Endothelial cell of umbilical vein (primary cell): ENCODE data around the gene AURKA.

ENCODE experiments used
- CTCF ChIP-seq, 2 donors: IDR thresholded peaks; 1 replicate in 1 of 2; 2 replicates in 1 of 2; pipeline ENCODE4 v1.5.1; 2011; ENCODE audit warnings: low read length in 2 of 2, mild to moderate bottlenecking in 2 of 2, moderate library complexity in 2 of 2, control low read depth in 1 of 2, inconsistent platforms in 1 of 2, low read depth in 1 of 2; ENCODE audit not compliant: insufficient read depth in 1 of 2; ENCODE audit errors: extremely low read depth in 1 of 2
- EZH2 ChIP-seq: IDR thresholded peaks from 2 replicates; pipeline ENCODE4 v1.6.1; 2012; ENCODE audit warnings: borderline replicate concordance, low read depth, mild to moderate bottlenecking, moderate library complexity, low read length, inconsistent platforms; ENCODE audit not compliant: severe bottlenecking

GRCh38 chr20:56412949-56413348 is 20.9 kb upstream of the AURKA start:
- TF ChIP-seq CTCF (IDR thresholded peaks at IDR 0.05; ENCODE audit: extremely low read depth in 1 of 2, insufficient read depth in 1 of 2, low read depth in 1 of 2, low read length in 2 of 2) (no peak), EZH2 (no peak)
